Breast epithelium (tissue), 4 donors: ENCODE data around the gene ZMYND8. TPM values are rescaled to one million over a fixed set of nuclear protein-coding genes. Genes with fewer than 3 reads are reported as not detected.

Experiments used
- DNase-seq, 2 donors: peaks; one replicate each; pipeline ENCODE4 v3.0.0-alpha.2; 2019; ENCODE audit warnings: low spot score in 2 of 2
- H3K27ac ChIP-seq, 2 donors: fragments of 200-600 bp; sonication (generic) in 1 of 2; one replicate each; pipeline ENCODE4 v1.5.1; 2016 to 2019; ENCODE audit warnings: mild to moderate bottlenecking in 1 of 2
- H3K27me3 ChIP-seq, 2 donors: fragments of 200-600 bp; sonication (generic) in 1 of 2; one replicate each; pipeline versions ENCODE4 v1.5.1 to v1.6.0; 2017 to 2019; ENCODE audit warnings: control low read depth in 1 of 2, mild to moderate bottlenecking in 1 of 2
- H3K36me3 ChIP-seq: fragments of 200-600 bp; one replicate; pipeline ENCODE4 v1.5.1; 2019
- H3K4me1 ChIP-seq, 2 donors: fragments of 200-600 bp; sonication (generic); one replicate each; pipeline ENCODE4 v1.5.1; 2016 to 2019; ENCODE audit warnings: control low read depth in 1 of 2
- H3K4me3 ChIP-seq, 3 donors: fragments of 200-600 bp; sonication (generic); 1 replicate in 2 of 3; 2 replicates in 1 of 3; pipeline ENCODE4 v1.5.1; 2016 to 2019; ENCODE audit warnings: mild to moderate bottlenecking in 3 of 3, moderate library complexity in 2 of 3
- H3K9me3 ChIP-seq, 2 donors: fragments of 200-600 bp; sonication (generic) in 1 of 2; one replicate each; pipeline ENCODE4 v1.5.1; 2016 to 2019; ENCODE audit warnings: control low read depth in 1 of 2
- CTCF ChIP-seq, 3 donors: fragments of 450-650 bp; IDR thresholded peaks; one replicate each; pipeline ENCODE4 v1.5.1; 2016 to 2017; ENCODE audit warnings: antibody characterized with exemption in 3 of 3, mild to moderate bottlenecking in 3 of 3, moderate library complexity in 3 of 3
- POLR2A ChIP-seq: fragments of 450-650 bp; IDR thresholded peaks from one replicate; pipeline ENCODE4 v1.6.1; 2016; ENCODE audit warnings: antibody characterized with exemption, mild to moderate bottlenecking, moderate library complexity
- POLR2AphosphoS5 ChIP-seq, 3 donors: sonication (generic); formaldehyde crosslinking; IDR thresholded peaks; one replicate each; pipeline ENCODE4 v1.6.1; 2017; ENCODE audit warnings: antibody characterized with exemption in 3 of 3
- intact Hi-C: fragments of 100-400 bp; cut with DNase I; formaldehyde crosslinking; loops from one replicate; pipeline ENCODE4 v1.15.1; 2023; ENCODE audit warnings: low total_unique reads
- total RNA-seq, 3 donors: library from RNA; depleted of rRNA; stranded (reverse); fragments of >200 nt; gene quantifications; one replicate each; pipeline ENCODE4 v1.1.0, GENCODE V29; 2016

ZMYND8 gene
- total RNA-seq: 10 to 100 TPM; 40.6 to 47.7 (median 41.4) TPM

- TF ChIP-seq CTCF (IDR thresholded peaks at IDR 0.05) (no peak), POLR2AphosphoS5 (IDR thresholded peaks at IDR 0.05) (no peak), POLR2A (no peak)
- no peaks in the 10 kb centered on the region for H3K27me3 ChIP-seq
- intact Hi-C loops: loop anchor here (5.0 kb wide), 1 partner anchor 39 kb away; no protein-coding TSS in a partner anchor
- peaks cover 42 to 82% of the 10 kb centered on the region in 2 donors for H3K4me1 ChIP-seq
- DNase-seq: peak; percentile 88 to 89
- peak within 1 kb of the TSS in 2 of 3 donors; percentile 30 to 55 for H3K4me3 ChIP-seq
- no peaks in the 10 kb centered on the region for H3K36me3 ChIP-seq
- peak within 1 kb of the TSS; percentile 99 to 100 for H3K27ac ChIP-seq
- H3K9me3 ChIP-seq: no peaks in the 10 kb centered on the region
These were observed at the start of gene ZMYND8 for GRCh38 chr20:47356526-47357295. TSS of gene ZMYND8 (minus strand) at chr20:47356699. CDS start at chr20:47356670, 29 bp downstream.

GRCh38 chr20:47405775-47406325 lies 49.4 kb upstream of the ZMYND8 start:
- Histone ChIP-seq H3K36me3 (no peaks in the 10 kb centered on the region), H3K4me1 (no peaks in the 10 kb centered on the region), H3K9me3 (no peaks in the 10 kb centered on the region), H3K27ac (no peak overlapping the region), H3K27me3 (no peaks in the 10 kb centered on the region), H3K4me3 (no peak overlapping the region)
- TF ChIP-seq CTCF (IDR thresholded peaks at IDR 0.05) (no peak), POLR2A (no peak), POLR2AphosphoS5 (IDR thresholded peaks at IDR 0.05) (no peak)
- intact Hi-C loops: no loop called here
- DNase-seq: no peak

GRCh38 chr20:47400685-47401084 lies 44.2 kb upstream of the ZMYND8 start:
- H3K4me1 ChIP-seq: no peaks in the 10 kb centered on the region
- H3K27ac ChIP-seq: no peak overlapping the region
- no peaks in the 10 kb centered on the region for H3K27me3 ChIP-seq
- intact Hi-C loops: no loop called here
- TF ChIP-seq POLR2AphosphoS5 (IDR thresholded peaks at IDR 0.05) (no peak), CTCF (IDR thresholded peaks at IDR 0.05) (no peak), POLR2A (no peak)
- no peak overlapping the region for H3K4me3 ChIP-seq
- H3K36me3 ChIP-seq: no peaks in the 10 kb centered on the region
- DNase-seq: no peak
- no peaks in the 10 kb centered on the region for H3K9me3 ChIP-seq

- no peaks in the 10 kb centered on the region for H3K9me3 ChIP-seq
- H3K36me3 ChIP-seq: no peaks in the 10 kb centered on the region
- TF ChIP-seq POLR2A: no peak
- TF ChIP-seq CTCF (IDR thresholded peaks at IDR 0.05): no peak
- no peak for TF ChIP-seq POLR2AphosphoS5 (IDR thresholded peaks at IDR 0.05)
- no peak overlapping the region for H3K4me3 ChIP-seq
- H3K27ac ChIP-seq: no peak overlapping the region
- H3K4me1 ChIP-seq: no peaks in the 10 kb centered on the region
- no peak for DNase-seq
- intact Hi-C loops: no loop called here
- no peaks in the 10 kb centered on the region for H3K27me3 ChIP-seq
These were observed 41.3 kb upstream of the ZMYND8 start for GRCh38 chr20:47397652-47398301.
